CD14-positive monocyte (primary cell): Measurements from ENCODE around the gene SCN5A. TPM values are rescaled to one million over a fixed set of nuclear protein-coding genes. Genes with fewer than 3 reads are reported as not detected.

Source experiments
- DNase-seq, 3 donors: peaks; one replicate each; pipeline ENCODE4 v3.0.0-alpha.2; 2011 to 2022
- H2AFZ ChIP-seq: 2 replicates; pipeline ENCODE4 v1.6.0; 2012; ENCODE audit warnings: mild to moderate bottlenecking, low read depth, low read length, inconsistent platforms; ENCODE audit not compliant: insufficient read depth, poor library complexity, severe bottlenecking
- H3K27ac ChIP-seq, 2 donors: 1 replicate in 1 of 2; 2 replicates in 1 of 2; pipeline ENCODE4 v1.5.1; 2012 to 2013; ENCODE audit warnings: low read length in 2 of 2, control low read depth in 1 of 2, inconsistent platforms in 1 of 2, low read depth in 1 of 2, mild to moderate bottlenecking in 1 of 2
- H3K27me3 ChIP-seq, 2 donors: one replicate each; pipeline versions ENCODE4 v1.6.0 to v1.6.1; 2011 to 2013; ENCODE audit warnings: low read length in 2 of 2; ENCODE audit not compliant: control insufficient read depth in 2 of 2, insufficient read depth in 2 of 2
- H3K36me3 ChIP-seq, 2 donors: replicated peaks in 1 of 2; 1 replicate in 1 of 2; 2 replicates in 1 of 2; pipeline versions ENCODE4 v1.5.1 to v1.6.1; 2012 to 2013; ENCODE audit warnings: low read length in 2 of 2, control low read depth in 1 of 2, inconsistent platforms in 1 of 2, mild to moderate bottlenecking in 1 of 2; ENCODE audit not compliant: insufficient read depth in 2 of 2, control insufficient read depth in 1 of 2
- H3K4me1 ChIP-seq, 2 donors: 1 replicate in 1 of 2; 2 replicates in 1 of 2; pipeline versions ENCODE4 v1.5.1 to v1.6.1; 2012 to 2013; ENCODE audit warnings: low read length in 2 of 2, control low read depth in 1 of 2, inconsistent platforms in 1 of 2, mild to moderate bottlenecking in 1 of 2, moderate library complexity in 1 of 2; ENCODE audit not compliant: insufficient read depth in 2 of 2, control insufficient read depth in 1 of 2
- H3K4me2 ChIP-seq: replicated peaks from 2 replicates; pipeline ENCODE3; 2012; ENCODE audit warnings: low read length, moderate library complexity, mild to moderate bottlenecking; ENCODE audit not compliant: poor library complexity, severe bottlenecking; ENCODE audit errors: extremely low read depth
- H3K4me3 ChIP-seq, 3 experiments: fragments of 200-600 bp in 1 of 3; sonication (generic) in 1 of 3; replicated peaks in 1 of 3; 1 replicate in 2 of 3; 2 replicates in 1 of 3; pipeline ENCODE4 v1.5.1; 2011 to 2013; ENCODE audit warnings: low read length in 3 of 3, mild to moderate bottlenecking in 3 of 3, control low read depth in 2 of 3, low read depth in 2 of 3, inconsistent platforms in 1 of 3, moderate library complexity in 1 of 3
- H3K79me2 ChIP-seq: 2 replicates; pipeline ENCODE4 v1.6.0; 2012; ENCODE audit warnings: mild to moderate bottlenecking, control low read depth, inconsistent platforms, low read length, moderate library complexity; ENCODE audit not compliant: insufficient read depth
- H3K9ac ChIP-seq: 2 replicates; pipeline ENCODE4 v1.6.0; 2017; ENCODE audit warnings: low read length, mild to moderate bottlenecking; ENCODE audit not compliant: insufficient read depth, poor library complexity, severe bottlenecking
- H3K9me3 ChIP-seq, 2 donors: replicated peaks in 1 of 2; 1 replicate in 1 of 2; 2 replicates in 1 of 2; pipeline versions ENCODE4 v1.5.1 to v1.6.1; 2012 to 2013; ENCODE audit warnings: low read length in 2 of 2, control low read depth in 1 of 2; ENCODE audit not compliant: control insufficient read depth in 1 of 2, insufficient read depth in 1 of 2
- H4K20me1 ChIP-seq: 2 replicates; pipeline ENCODE4 v1.6.0; 2012; ENCODE audit warnings: mild to moderate bottlenecking, low read length, control low read depth, moderate library complexity; ENCODE audit not compliant: insufficient read depth
- H3K27ac Mint-ChIP-seq, 7 donors: one replicate each; pipeline ENCODE4 v1.8.0; 2020; ENCODE audit warnings: mild to moderate bottlenecking in 7 of 7, mixed read lengths in 7 of 7, moderate library complexity in 6 of 7, inconsistent platforms in 2 of 7
- H3K27me3 Mint-ChIP-seq, 3 donors: one replicate each; pipeline ENCODE4 v1.8.0; 2021 to 2022; ENCODE audit warnings: low read depth in 3 of 3, mild to moderate bottlenecking in 3 of 3, mixed read lengths in 3 of 3, moderate library complexity in 3 of 3, inconsistent platforms in 1 of 3
- H3K36me3 Mint-ChIP-seq, 2 donors: one replicate each; pipeline ENCODE4 v1.8.0; 2020; ENCODE audit warnings: mixed read lengths in 2 of 2, inconsistent platforms in 1 of 2, mild to moderate bottlenecking in 1 of 2
- H3K4me1 Mint-ChIP-seq: one replicate; pipeline ENCODE4 v1.8.0; 2020; ENCODE audit warnings: mild to moderate bottlenecking, mixed read lengths
- H3K4me3 Mint-ChIP-seq, 2 donors: one replicate each; pipeline ENCODE4 v1.8.0; 2020; ENCODE audit warnings: mild to moderate bottlenecking in 2 of 2, mixed read lengths in 2 of 2, moderate library complexity in 1 of 2
- H3K9me3 Mint-ChIP-seq, 7 donors: one replicate each; pipeline ENCODE4 v1.8.0; 2020 to 2022; ENCODE audit warnings: mixed read lengths in 7 of 7, mild to moderate bottlenecking in 6 of 7, moderate library complexity in 6 of 7, inconsistent platforms in 2 of 7
- WGBS: methylation state at CpG from one replicate; pipeline ENCODE4 v1.1.5; 2013; ENCODE audit warnings: missing lambda C conversion rate; ENCODE audit not compliant: insufficient coverage; 5-methylcytosine and 5-hydroxymethylcytosine counted together
- intact Hi-C, 2 donors: fragments of 100-400 bp; cut with micrococcal nuclease; formaldehyde crosslinking; loops; one replicate each; pipeline versions ENCODE4 v1.15.0 to v1.15.1; 2023
- polyA minus RNA-seq: library from RNA; depleted of rRNA, polyadenylated mRNA; stranded (reverse); fragments of >200 nt; gene quantifications from 2 replicates; pipeline ENCODE4 v1.2.3, GENCODE V29; 2012
- polyA plus RNA-seq, 3 donors: library from polyadenylated mRNA; depleted of rRNA in 1 of 3; unstranded in 2 of 3; stranded (reverse) in 1 of 3; fragments of 300-500 nt in 2 of 3; fragments of >200 nt in 1 of 3; fragmentation: Illumina TruSeq in 2 of 3; gene quantifications; 1 replicate in 2 of 3; 2 replicates in 1 of 3; pipeline ENCODE4 v1.2.3, GENCODE V29; 2012 to 2021
- total RNA-seq, 12 experiments: library from RNA in 1 of 12; stranded (reverse) in 1 of 12; fragments of 120-200 nt in 1 of 12; gene quantifications; one replicate each; pipeline ENCODE4 v1.2.4 and lab custom pipeline; 2013 to 2026; ENCODE audit warnings: mixed read lengths in 6 of 12, inconsistent platforms in 1 of 12
- TF ChIP-seq, protein P1 (sequence below): fragments of 200-600 bp; IDR thresholded peaks from one replicate; pipeline ENCODE4 v1.8.0; 2022; ENCODE audit warnings: antibody characterized with exemption, mild to moderate bottlenecking

SCN5A gene
- 0.02 TPM for total RNA-seq (2013)
- polyA plus RNA-seq (not detected), polyA minus RNA-seq (under 0.01 TPM in 1 of 2 replicates, not detected in the other), total RNA-seq (lab: John Stamatoyannopoulos, UW) (0 to 1.8 (median 0.13) reads per million in 11 experiments)

GRCh38 chr3:38649500-38650247, at the start of gene SCN5A:
TSS of gene SCN5A (minus strand) at chr3:38649687. CDS start at chr3:38633307, 16,380 bp downstream.
- H3K9me3 ChIP-seq, result peaks cover 0 to 14% of the 10 kb centered on the region in 2 donors
- Mint-ChIP-seq H3K9me3 (peaks cover 0 to 6% (median 2%) of the 10 kb centered on the region in 7 donors), H3K36me3 (peaks cover 0 to 2% of the 10 kb centered on the region in 2 donors), H3K27ac (no peak within 1 kb of the TSS), H3K4me3 (peak within 1 kb of the TSS in 1 of 2 donors; percentile 44), H3K27me3 (peaks cover 7 to 18% (median 16%) of the 10 kb centered on the region in 3 donors), H3K4me1 (peaks cover 8% of the 10 kb centered on the region)
- no peaks in the 10 kb centered on the region for H3K36me3 ChIP-seq
- H3K4me1 ChIP-seq, result peaks cover 9 to 11% of the 10 kb centered on the region in 2 donors
- 1% methylated on average over 75 of the region's 76 CpGs for WGBS
- H3K27me3 ChIP-seq, result peaks cover 19 to 48% of the 10 kb centered on the region in 2 donors
- intact Hi-C loops, result no loop called here
- H3K79me2 ChIP-seq, result no peaks in the 10 kb centered on the region
- peak within 1 kb of the TSS; percentile 68 for H3K4me2 ChIP-seq
- no peak within 1 kb of the TSS for H3K27ac ChIP-seq
- H3K4me3 ChIP-seq, result peak within 1 kb of the TSS in 2 of 3 experiments; percentile 15 to 64
- peak in 1 of 3 donors; percentile 4 for DNase-seq
- H3K9ac ChIP-seq, result peak within 1 kb of the TSS; percentile 54
- TF ChIP-seq, protein P1, sequence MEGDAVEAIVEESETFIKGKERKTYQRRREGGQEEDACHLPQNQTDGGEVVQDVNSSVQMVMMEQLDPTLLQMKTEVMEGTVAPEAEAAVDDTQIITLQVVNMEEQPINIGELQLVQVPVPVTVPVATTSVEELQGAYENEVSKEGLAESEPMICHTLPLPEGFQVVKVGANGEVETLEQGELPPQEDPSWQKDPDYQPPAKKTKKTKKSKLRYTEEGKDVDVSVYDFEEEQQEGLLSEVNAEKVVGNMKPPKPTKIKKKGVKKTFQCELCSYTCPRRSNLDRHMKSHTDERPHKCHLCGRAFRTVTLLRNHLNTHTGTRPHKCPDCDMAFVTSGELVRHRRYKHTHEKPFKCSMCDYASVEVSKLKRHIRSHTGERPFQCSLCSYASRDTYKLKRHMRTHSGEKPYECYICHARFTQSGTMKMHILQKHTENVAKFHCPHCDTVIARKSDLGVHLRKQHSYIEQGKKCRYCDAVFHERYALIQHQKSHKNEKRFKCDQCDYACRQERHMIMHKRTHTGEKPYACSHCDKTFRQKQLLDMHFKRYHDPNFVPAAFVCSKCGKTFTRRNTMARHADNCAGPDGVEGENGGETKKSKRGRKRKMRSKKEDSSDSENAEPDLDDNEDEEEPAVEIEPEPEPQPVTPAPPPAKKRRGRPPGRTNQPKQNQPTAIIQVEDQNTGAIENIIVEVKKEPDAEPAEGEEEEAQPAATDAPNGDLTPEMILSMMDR, result no peak
- peak within 1 kb of the TSS; percentile 50 for H2AFZ ChIP-seq
- H4K20me1 ChIP-seq, result no peaks in the 10 kb centered on the region

DNA sequence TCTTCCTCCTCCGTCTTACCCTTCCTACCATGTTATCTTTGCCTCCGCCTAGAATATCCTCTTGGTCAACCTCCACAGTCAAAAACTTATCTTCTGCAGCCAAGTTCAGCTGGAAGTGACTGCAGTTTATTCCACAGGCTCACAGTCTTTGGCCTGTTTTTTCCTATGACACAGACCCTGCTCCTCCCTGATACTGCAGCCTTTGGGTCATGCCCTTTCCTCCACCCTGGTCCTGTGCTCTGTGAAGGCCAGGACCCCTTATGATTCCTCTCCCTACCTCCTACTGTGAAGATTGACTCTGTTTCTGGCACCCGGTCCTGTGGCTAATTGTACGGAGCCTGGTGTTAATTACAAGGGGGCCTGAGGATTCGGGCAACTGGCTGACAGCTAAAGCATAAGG, 49.3 kb upstream of the SCN5A start:
- no peak overlapping the region for H3K4me3 Mint-ChIP-seq
- H3K9ac ChIP-seq, result no peak overlapping the region
- H3K27me3 ChIP-seq, result no peaks in the 10 kb centered on the region
- TF ChIP-seq, protein P1, result no peak
- H3K4me1 ChIP-seq, result no peaks in the 10 kb centered on the region
- H3K79me2 ChIP-seq, result no peaks in the 10 kb centered on the region
- H3K4me2 ChIP-seq, result no peak overlapping the region
- H3K9me3 Mint-ChIP-seq, result peaks cover 0 to 3% (median 0%) of the 10 kb centered on the region in 7 donors
- no peak overlapping the region for H3K4me3 ChIP-seq
- H3K36me3 Mint-ChIP-seq, result no peaks in the 10 kb centered on the region
- no peaks in the 10 kb centered on the region for H4K20me1 ChIP-seq
- H3K27me3 Mint-ChIP-seq, result peaks cover 0 to 2% (median 0%) of the 10 kb centered on the region in 3 donors
- no peak for DNase-seq
- H3K36me3 ChIP-seq, result no peaks in the 10 kb centered on the region
- intact Hi-C loops, result no loop called here
- H3K4me1 Mint-ChIP-seq, result no peaks in the 10 kb centered on the region
- no peak overlapping the region for H3K27ac ChIP-seq
- no peak overlapping the region for H3K27ac Mint-ChIP-seq
- H3K9me3 ChIP-seq, result no peaks in the 10 kb centered on the region
- WGBS, result 89% methylated on average over 5 of the region's 5 CpGs
- no peak overlapping the region for H2AFZ ChIP-seq
